ENCODE data around the gene SH3GLB1.

- no peak for TF ChIP-seq POLR2AphosphoS5 (IDR thresholded peaks at IDR 0.05)
- no peak for TF ChIP-seq CTCF (IDR thresholded peaks at IDR 0.05)
Observed at GRCh38 chr1:86753700-86754099, 49.3 kb downstream of the SH3GLB1 start.
